GM12872 (cell line): ENCODE results near the gene GNAQ.

Source experiments
- TF ChIP-seq, protein P1 (sequence below): IDR thresholded peaks from 3 replicates; pipeline ENCODE4 v1.5.1; 2011; ENCODE audit warnings: low read depth, mild to moderate bottlenecking, low read length, moderate library complexity; ENCODE audit not compliant: insufficient read depth

Gene GNAQ

DNA sequence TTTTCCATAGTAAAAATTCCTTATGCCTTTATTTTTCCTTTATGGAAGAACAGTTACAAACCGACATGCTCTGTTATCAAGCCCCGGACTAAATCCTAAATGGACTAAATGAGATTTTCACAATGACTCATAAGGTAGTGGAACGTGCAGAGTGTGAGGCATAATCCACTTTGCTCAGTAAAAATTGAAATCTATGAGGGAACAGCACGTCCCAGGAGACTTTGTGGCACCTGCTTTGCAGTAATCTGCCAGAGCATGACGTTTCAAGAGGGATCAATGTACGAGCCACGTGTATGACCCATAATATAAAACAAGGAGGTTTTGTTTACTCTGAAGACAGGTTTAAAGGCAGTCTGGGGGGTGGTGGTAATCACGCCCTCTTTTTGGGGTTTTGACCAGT, 299.7 kb downstream of the GNAQ start:
- TF ChIP-seq, protein P1, sequence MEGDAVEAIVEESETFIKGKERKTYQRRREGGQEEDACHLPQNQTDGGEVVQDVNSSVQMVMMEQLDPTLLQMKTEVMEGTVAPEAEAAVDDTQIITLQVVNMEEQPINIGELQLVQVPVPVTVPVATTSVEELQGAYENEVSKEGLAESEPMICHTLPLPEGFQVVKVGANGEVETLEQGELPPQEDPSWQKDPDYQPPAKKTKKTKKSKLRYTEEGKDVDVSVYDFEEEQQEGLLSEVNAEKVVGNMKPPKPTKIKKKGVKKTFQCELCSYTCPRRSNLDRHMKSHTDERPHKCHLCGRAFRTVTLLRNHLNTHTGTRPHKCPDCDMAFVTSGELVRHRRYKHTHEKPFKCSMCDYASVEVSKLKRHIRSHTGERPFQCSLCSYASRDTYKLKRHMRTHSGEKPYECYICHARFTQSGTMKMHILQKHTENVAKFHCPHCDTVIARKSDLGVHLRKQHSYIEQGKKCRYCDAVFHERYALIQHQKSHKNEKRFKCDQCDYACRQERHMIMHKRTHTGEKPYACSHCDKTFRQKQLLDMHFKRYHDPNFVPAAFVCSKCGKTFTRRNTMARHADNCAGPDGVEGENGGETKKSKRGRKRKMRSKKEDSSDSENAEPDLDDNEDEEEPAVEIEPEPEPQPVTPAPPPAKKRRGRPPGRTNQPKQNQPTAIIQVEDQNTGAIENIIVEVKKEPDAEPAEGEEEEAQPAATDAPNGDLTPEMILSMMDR = no peak

DNA sequence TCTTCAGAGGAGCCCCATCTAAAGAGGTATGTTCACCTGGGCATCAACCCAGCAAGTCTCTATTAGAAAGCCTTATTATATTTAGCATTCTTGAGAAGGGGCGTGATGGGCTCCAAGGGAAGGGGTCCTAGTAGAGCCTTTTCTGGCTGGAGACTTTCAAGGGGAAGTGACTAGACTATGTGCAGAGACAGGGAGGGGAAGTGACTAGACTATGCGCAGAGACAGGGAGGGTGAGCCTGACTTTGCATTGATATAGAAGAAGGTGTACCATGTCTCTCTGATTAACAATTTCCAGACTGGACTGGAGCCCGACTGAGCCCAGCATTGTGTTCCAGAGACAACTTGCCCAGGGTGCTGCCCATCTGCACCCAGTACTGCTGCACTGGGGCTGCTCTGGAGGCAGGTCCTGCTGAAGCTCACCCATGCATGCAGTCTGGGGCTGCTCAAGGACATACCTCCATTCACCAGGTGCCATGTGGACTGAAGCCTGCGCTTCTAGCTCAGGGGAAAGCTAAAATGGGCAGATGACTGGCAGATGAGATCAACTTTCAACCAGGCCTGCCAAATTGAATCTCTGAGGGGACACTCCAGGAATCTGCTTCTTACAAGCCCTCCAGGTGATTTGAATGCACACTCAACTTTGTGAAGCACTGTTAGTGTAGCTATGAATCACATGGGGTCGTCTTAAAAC, 300.5 kb downstream of the GNAQ start:
- TF ChIP-seq, protein P1 = no peak

DNA sequence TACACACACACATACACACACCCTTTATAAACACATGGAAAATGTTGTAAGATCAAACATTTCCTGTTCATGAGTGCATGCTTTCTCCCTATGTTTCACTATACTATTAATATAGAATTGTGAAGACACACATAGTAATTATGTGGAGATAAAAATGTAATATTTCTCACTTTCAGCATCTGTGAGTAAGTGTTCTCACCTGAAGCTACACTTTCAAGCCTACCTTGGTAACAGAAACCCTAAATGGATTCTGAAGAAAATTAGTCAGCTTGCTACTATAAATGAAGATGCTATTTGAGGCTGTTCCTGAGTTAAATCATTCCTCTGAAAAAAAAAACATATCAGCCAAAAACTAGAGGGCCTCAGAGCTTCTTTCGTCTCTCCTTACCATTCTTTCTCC, 302.4 kb downstream of the GNAQ start:
- TF ChIP-seq, protein P1 = no peak

DNA sequence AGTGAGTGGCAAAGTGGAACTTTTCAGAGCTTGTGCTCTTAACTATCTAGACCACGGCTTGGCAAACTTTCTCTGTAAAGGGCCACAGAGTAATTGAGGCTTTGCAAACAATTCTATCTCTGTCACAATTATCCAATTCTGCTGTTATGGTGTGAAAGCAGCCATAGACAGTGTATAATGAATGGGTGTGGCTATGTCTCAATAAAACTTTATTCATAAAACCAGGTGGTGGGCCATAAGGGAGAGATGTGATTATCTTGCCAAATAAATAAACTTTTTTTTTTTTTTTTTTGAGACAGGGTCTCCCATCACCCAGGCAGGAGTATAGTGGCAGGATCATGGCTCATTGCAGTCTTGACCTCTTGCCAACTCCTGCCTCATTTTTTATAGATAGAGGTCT, 304.8 kb downstream of the GNAQ start:
- TF ChIP-seq, protein P1 = no peak

DNA sequence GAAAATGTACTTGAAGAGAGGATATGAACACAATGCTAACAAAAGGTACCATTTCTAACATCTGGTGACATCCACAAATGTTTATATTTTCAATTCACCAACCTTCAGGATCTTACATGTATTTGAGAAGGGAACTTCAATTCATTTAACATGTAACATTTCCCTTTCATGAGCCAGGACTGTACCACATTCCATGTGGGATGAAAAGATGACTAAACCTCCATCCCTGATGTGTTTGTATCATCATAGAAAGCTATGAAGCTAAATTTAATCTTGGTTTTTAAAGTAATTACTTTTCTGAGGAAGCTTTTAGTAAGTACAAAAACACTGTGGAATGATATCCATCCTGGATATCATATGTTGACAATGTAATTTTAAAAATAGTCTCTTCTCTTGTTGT, 305.3 kb downstream of the GNAQ start:
- TF ChIP-seq, protein P1 = no peak

DNA sequence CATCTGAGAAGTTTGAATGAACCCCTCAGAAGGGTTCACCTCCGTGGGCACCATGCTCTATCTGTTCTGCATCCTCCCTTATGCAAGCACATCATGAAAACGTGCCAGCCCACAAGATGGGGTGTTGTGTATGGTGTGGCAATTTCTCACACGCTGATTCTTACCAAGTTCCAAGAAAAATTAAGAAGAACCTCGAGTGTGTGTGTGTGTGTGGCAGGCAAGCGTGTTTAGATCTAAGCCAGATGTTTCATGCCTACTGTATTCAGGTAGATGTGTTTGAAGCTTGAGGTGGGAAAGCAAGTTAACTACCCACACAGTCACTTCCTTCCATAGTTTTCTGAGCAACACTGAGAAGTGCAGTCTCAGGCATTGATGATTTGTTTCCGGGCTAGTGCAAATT, 305.8 kb downstream of the GNAQ start:
- TF ChIP-seq, protein P1 = no peak

DNA sequence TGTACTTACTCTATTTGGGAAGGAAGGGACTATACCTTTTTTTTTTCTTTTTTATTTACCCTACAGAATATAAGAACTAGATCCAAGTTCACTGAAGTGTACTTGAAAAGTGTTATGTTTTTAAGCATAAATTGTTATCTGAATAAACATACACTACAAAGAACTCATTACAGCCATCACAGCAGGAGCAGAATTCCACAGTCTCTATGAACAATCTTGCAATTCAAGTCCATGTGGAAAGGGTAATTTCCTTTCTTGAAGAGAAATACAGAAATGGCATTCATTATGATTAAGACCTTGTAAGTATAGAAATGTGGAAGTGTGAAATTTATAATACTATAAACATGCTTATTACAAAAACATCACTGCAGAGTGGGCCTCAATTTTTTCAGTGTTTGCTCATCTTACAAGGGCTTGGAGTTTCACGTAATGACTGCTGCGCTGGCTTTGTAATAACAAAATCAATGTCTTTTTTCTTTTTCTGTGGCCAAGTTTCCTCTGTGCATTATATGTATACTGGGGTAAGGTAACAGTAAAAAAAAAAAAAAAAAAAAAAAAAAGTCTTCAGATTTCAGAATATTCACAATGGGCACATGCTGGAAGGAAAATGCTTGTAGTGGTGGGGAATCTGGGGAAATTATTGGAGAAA, 306.4 kb downstream of the GNAQ start:
- TF ChIP-seq, protein P1 = no peak
